K562 (cell line): ENCODE data around the gene TMEM203. TPM values are rescaled to one million over a fixed set of nuclear protein-coding genes. Genes with fewer than 3 reads are reported as not detected.

Experiments used
- BRD9 ChIP-seq: fragments of 450-650 bp; IDR thresholded peaks from 2 replicates; pipeline ENCODE4 v1.6.1; 2018; ENCODE audit warnings: low read depth; ENCODE audit not compliant: partially characterized antibody
- CHD7 ChIP-seq: fragments of 200-600 bp; sonication (generic); IDR thresholded peaks from one replicate; pipeline ENCODE4 v1.6.1; 2012; ENCODE audit warnings: mild to moderate bottlenecking, low read depth, low read length, inconsistent platforms
- JUN ChIP-seq, 2 experiments: sonication (generic) in 1 of 2; formaldehyde crosslinking in 1 of 2; IDR thresholded peaks; 2 replicates each; pipeline versions ENCODE4 v1.6.1 to v1.8.0; 2012 to 2022; ENCODE audit warnings: borderline replicate concordance in 2 of 2, mild to moderate bottlenecking in 2 of 2, improper control_type of control experiment in 1 of 2, low read depth in 1 of 2, low read length in 1 of 2, missing genetic modification reagents in 1 of 2
- NR2C2 ChIP-seq, 2 experiments: fragments of 200-800 bp in 1 of 2; sonication (Bioruptor generic) in 1 of 2; sonication (generic) in 1 of 2; formaldehyde crosslinking in 1 of 2; IDR thresholded peaks; 2 replicates each; pipeline versions ENCODE4 v1.6.1 to v1.8.0; 2016 to 2022; ENCODE audit warnings: mild to moderate bottlenecking in 1 of 2, missing compliant biosample characterization in 1 of 2, missing genetic modification characterization in 1 of 2, missing genetic modification reagents in 1 of 2
- TCFL5 ChIP-seq: fragments of 250-450 bp; sonication (Bioruptor Pico); conservative IDR thresholded peaks from 2 replicates; pipeline ENCODE4 v1.6.1; 2021; ENCODE audit warnings: mild to moderate bottlenecking, moderate library complexity, matching md5 sums
- TRIM24 ChIP-seq, 2 experiments: fragments of 450-650 bp; IDR thresholded peaks; 2 replicates each; pipeline ENCODE4 v1.6.1; 2016
- TRIM28 ChIP-seq: fragments of 450-650 bp; IDR thresholded peaks from 2 replicates; pipeline ENCODE4 v1.6.1; 2017
- ZNF589 ChIP-seq: fragments of 200-800 bp; sonication (Bioruptor generic); IDR thresholded peaks from 2 replicates; pipeline ENCODE4 v1.6.1; 2016; ENCODE audit warnings: low read depth, missing genetic modification characterization, missing compliant biosample characterization
- ZNF695 ChIP-seq: fragments of 450-650 bp; formaldehyde crosslinking; IDR thresholded peaks from 2 replicates; pipeline ENCODE4 v1.4.0; 2020; ENCODE audit warnings: mild to moderate bottlenecking, moderate library complexity
- ZZZ3 ChIP-seq: fragments of 450-650 bp; IDR thresholded peaks from 2 replicates; pipeline ENCODE4 v1.6.1; 2016; ENCODE audit warnings: antibody characterized with exemption, mild to moderate bottlenecking, moderate library complexity
- polyA plus RNA-seq, 8 experiments: library from polyadenylated mRNA; depleted of rRNA in 4 of 8; stranded (reverse) in 5 of 8; unstranded in 3 of 8; fragments of >200 nt; fragmentation: Nextera tagmentation in 2 of 8; fragmentation: Illumina TruSeq in 1 of 8; extraction: Ambion mirVana in 2 of 8; extraction: Trizol in 1 of 8; gene quantifications; 2 replicates each; pipeline versions ENCODE4 v1.2.1 to v1.2.3, GENCODE V29; 2011 to 2014; ENCODE audit warnings: inconsistent platforms in 1 of 8, missing spikeins in 1 of 8
- total RNA-seq, 7 experiments: library from RNA; depleted of rRNA in 6 of 7; stranded (reverse); fragments of >200 nt in 6 of 7; fragmentation: Illumina TruSeq in 2 of 7; extraction: Trizol in 2 of 7; gene quantifications; 2 replicates each; pipeline versions ENCODE4 v1.2.1 to v1.2.3, GENCODE V29; 2011 to 2021; ENCODE audit warnings: low replicate concordance in 1 of 7
- TF ChIP-seq, protein P1 (sequence below): sonication (generic); formaldehyde crosslinking; IDR thresholded peaks from 2 replicates; pipeline ENCODE4 v1.8.0; 2022; ENCODE audit warnings: mild to moderate bottlenecking, low read depth, missing genetic modification reagents
- TF ChIP-seq, protein P2 (sequence below): fragments of 450-650 bp; IDR thresholded peaks from one replicate; pipeline ENCODE4 v1.6.1; 2018; ENCODE audit warnings: mild to moderate bottlenecking, moderate library complexity; ENCODE audit not compliant: partially characterized antibody

TMEM203 gene
- total and polyA plus RNA-seq, 9 of the 15 experiments (the other 6 are each of a cell fraction or from before 2014, with no cell fraction given), result 8.8 to 59.5 (median 37.6) TPM

- TF ChIP-seq, protein P1, sequence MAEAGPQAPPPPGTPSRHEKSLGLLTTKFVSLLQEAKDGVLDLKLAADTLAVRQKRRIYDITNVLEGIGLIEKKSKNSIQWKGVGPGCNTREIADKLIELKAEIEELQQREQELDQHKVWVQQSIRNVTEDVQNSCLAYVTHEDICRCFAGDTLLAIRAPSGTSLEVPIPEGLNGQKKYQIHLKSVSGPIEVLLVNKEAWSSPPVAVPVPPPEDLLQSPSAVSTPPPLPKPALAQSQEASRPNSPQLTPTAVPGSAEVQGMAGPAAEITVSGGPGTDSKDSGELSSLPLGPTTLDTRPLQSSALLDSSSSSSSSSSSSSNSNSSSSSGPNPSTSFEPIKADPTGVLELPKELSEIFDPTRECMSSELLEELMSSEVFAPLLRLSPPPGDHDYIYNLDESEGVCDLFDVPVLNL (CRISPR knock-in tag), result no peak
- TF ChIP-seq ZZZ3 (no peak), CHD7 (no peak), NR2C2 (CRISPR knock-in tag; IDR thresholded peaks at IDR 0.05) (no peak), NR2C2 (tag; IDR thresholded peaks at IDR 0.05) (peak; percentile 42; the same call in 1 of the 2 replicates), JUN (IDR thresholded peaks at IDR 0.05; ENCODE audit: borderline replicate concordance, low read depth, low read length) (no peak), JUN (CRISPR knock-in tag; IDR thresholded peaks at IDR 0.05; ENCODE audit: borderline replicate concordance) (no peak), TRIM24 (IDR thresholded peaks at IDR 0.05) (peak in 1 of 2 experiments; percentile 81; a peak in 2 of 4 replicates), TRIM28 (no peak), BRD9 (no peak), ZNF589 (no peak), TCFL5 (CRISPR knock-in tag) (no peak), ZNF695 (CRISPR knock-in tag) (no peak)
- TF ChIP-seq, protein P2, sequence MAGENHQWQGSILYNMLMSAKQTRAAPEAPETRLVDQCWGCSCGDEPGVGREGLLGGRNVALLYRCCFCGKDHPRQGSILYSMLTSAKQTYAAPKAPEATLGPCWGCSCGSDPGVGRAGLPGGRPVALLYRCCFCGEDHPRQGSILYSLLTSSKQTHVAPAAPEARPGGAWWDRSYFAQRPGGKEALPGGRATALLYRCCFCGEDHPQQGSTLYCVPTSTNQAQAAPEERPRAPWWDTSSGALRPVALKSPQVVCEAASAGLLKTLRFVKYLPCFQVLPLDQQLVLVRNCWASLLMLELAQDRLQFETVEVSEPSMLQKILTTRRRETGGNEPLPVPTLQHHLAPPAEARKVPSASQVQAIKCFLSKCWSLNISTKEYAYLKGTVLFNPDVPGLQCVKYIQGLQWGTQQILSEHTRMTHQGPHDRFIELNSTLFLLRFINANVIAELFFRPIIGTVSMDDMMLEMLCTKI, result no peak
Observed at GRCh38 chr9:137223078-137223970, 17.9 kb upstream of the TMEM203 start (continued).
